PC-9 (cell line): Measurements from ENCODE around the gene RRM2. TPM values are rescaled to one million over a fixed set of nuclear protein-coding genes. Genes with fewer than 3 reads are reported as not detected.
"Not testable (repeated sequence)": the region's sequence is repeated elsewhere in the genome, so short reads cannot be mapped to it uniquely, and the experiment has no call there.

Experiments used
- BruUV-seq: library from RNA; stranded (reverse); fragments of 400-500 nt; replicated peaks from 2 replicates; lab custom pipeline; 2021; lab: Mats Ljungman, UMichigan
- CTCF ChIA-PET: fragments of 300-600 bp; sonication (Branson Sonifier 250); formaldehyde crosslinking; loops from one replicate; lab custom pipeline; 2022; ENCODE audit warnings: antibody characterized with exemption; lab: Charles Lee
- POLR2A ChIA-PET: fragments of 300-600 bp; sonication (Branson Sonifier 250); formaldehyde crosslinking; loops from one replicate; lab custom pipeline; 2022; ENCODE audit warnings: antibody characterized with exemption; ENCODE audit not compliant: unreplicated experiment; lab: Charles Lee
- DNase-seq, 2 experiments: peaks; one replicate each; pipeline versions ENCODE4 v3.0.0 to v3.0.0-alpha.2; 2015 to 2022; ENCODE audit warnings: mixed read lengths in 1 of 2
- H2AFZ ChIP-seq: fragments of 200-600 bp; sonication (generic); 2 replicates; pipeline ENCODE4 v1.8.1; 2017; ENCODE audit warnings: antibody characterized with exemption
- H3F3A ChIP-seq: fragments of 200-600 bp; sonication (generic); 2 replicates; pipeline ENCODE4 v1.8.1; 2017; ENCODE audit warnings: antibody characterized with exemption, mild to moderate bottlenecking, low read depth; ENCODE audit not compliant: insufficient read depth
- H3K27ac ChIP-seq: fragments of 200-600 bp; sonication (generic); 2 replicates; pipeline ENCODE4 v1.6.1; 2016; ENCODE audit warnings: mixed run types
- H3K27me3 ChIP-seq: fragments of 200-600 bp; sonication (generic); 2 replicates; pipeline ENCODE4 v1.6.1; 2016; ENCODE audit warnings: low read depth, mixed run types; ENCODE audit not compliant: insufficient read depth
- H3K36me3 ChIP-seq: fragments of 200-600 bp; sonication (generic); 2 replicates; pipeline ENCODE4 v1.6.1; 2016; ENCODE audit warnings: low read depth, mixed run types
- H3K4me1 ChIP-seq: fragments of 200-600 bp; sonication (generic); replicated peaks from 2 replicates; pipeline ENCODE4 v1.6.1; 2016; ENCODE audit warnings: mixed run types; ENCODE audit not compliant: insufficient read depth
- H3K4me2 ChIP-seq: fragments of 200-600 bp; sonication (generic); 2 replicates; pipeline ENCODE4 v1.6.1; 2017; ENCODE audit warnings: mixed run types
- H3K4me3 ChIP-seq: fragments of 200-600 bp; sonication (generic); 2 replicates; pipeline ENCODE4 v1.6.1; 2016; ENCODE audit warnings: mixed run types
- H3K79me2 ChIP-seq: fragments of 200-600 bp; sonication (generic); 2 replicates; pipeline ENCODE4 v1.6.1; 2017; ENCODE audit warnings: low read depth, mixed run types
- H3K9me2 ChIP-seq: fragments of 200-600 bp; sonication (generic); 2 replicates; pipeline ENCODE4 v1.8.1; 2017; ENCODE audit warnings: mild to moderate bottlenecking; ENCODE audit not compliant: insufficient read depth
- H3K9me3 ChIP-seq: fragments of 200-600 bp; sonication (generic); 2 replicates; pipeline ENCODE4 v1.8.1; 2016; ENCODE audit warnings: low read depth; ENCODE audit not compliant: insufficient read depth
- H4K20me1 ChIP-seq: fragments of 200-600 bp; sonication (generic); 2 replicates; pipeline ENCODE4 v1.8.1; 2017; ENCODE audit not compliant: insufficient read depth
- EZH2 ChIP-seq: fragments of 200-600 bp; sonication (generic); IDR thresholded peaks from 2 replicates; pipeline ENCODE4 v1.8.0; 2017; ENCODE audit warnings: antibody characterized with exemption, low read depth
- intact Hi-C: fragments of 100-400 bp; cut with micrococcal nuclease; formaldehyde crosslinking; loops from one replicate; pipeline ENCODE4 v1.10.0; 2022; ENCODE audit not compliant: unreplicated experiment
- total RNA-seq: library from RNA; stranded (reverse); gene quantifications from 2 replicates; pipeline ENCODE4 v1.2.3, GENCODE V29; 2021
- TF ChIP-seq, protein P1 (sequence below): fragments of 200-600 bp; sonication (generic); conservative IDR thresholded peaks from 2 replicates; pipeline ENCODE4 v1.6.1; 2017; ENCODE audit warnings: mixed run types, antibody characterized with exemption, mild to moderate bottlenecking, moderate library complexity

RRM2 gene
- total RNA-seq, 1 experiment from 2014 or later = 105 TPM

DNA sequence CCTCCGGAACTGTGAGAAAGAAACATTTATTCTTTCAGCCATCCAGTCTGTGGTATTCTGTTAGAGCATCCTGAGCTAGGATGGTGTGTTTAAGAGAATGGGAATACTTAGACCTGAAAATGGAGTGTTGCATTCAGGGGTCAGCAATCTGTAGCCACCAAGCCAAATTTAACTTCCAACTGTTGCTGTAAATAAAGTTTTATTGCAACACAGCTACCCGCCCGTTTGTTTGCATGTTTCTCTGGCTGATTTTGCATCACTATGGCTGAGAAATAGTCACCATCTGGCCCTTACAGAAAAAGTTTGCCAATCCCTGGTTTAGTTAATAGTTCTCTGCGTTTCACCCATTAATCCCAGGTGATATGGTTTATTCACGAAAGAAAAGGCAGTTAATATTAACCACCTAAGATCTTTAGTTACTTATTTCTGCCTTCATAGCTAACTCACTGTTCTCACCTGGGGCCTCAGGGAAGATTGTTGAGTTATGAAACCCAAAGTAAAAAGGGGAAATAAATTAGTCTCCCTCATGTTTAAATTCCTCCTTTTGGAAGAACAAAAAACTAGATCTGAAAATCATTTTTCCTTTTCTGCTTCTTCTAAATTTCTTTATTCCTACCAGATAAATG lies 32.9 kb upstream of the RRM2 start:
- Histone ChIP-seq H3K9me2 (no peaks in the 10 kb centered on the region), H2AFZ (no peak overlapping the region), H4K20me1 (no peaks in the 10 kb centered on the region), H3K36me3 (no peaks in the 10 kb centered on the region), H3K4me3 (no peak overlapping the region), H3K79me2 (no peaks in the 10 kb centered on the region), H3K9me3 (no peaks in the 10 kb centered on the region), H3K4me2 (no peak overlapping the region), H3K4me1 (no peaks in the 10 kb centered on the region), H3K27me3 (no peaks in the 10 kb centered on the region), H3K27ac (no peak overlapping the region), H3F3A (no peaks in the 10 kb centered on the region)
- no TSS peak for BruUV-seq
- DNase-seq = no peak
- CTCF ChIA-PET = no interaction called here
- TF ChIP-seq EZH2 = no peak
- TF ChIP-seq, protein P1, sequence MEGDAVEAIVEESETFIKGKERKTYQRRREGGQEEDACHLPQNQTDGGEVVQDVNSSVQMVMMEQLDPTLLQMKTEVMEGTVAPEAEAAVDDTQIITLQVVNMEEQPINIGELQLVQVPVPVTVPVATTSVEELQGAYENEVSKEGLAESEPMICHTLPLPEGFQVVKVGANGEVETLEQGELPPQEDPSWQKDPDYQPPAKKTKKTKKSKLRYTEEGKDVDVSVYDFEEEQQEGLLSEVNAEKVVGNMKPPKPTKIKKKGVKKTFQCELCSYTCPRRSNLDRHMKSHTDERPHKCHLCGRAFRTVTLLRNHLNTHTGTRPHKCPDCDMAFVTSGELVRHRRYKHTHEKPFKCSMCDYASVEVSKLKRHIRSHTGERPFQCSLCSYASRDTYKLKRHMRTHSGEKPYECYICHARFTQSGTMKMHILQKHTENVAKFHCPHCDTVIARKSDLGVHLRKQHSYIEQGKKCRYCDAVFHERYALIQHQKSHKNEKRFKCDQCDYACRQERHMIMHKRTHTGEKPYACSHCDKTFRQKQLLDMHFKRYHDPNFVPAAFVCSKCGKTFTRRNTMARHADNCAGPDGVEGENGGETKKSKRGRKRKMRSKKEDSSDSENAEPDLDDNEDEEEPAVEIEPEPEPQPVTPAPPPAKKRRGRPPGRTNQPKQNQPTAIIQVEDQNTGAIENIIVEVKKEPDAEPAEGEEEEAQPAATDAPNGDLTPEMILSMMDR = no peak
- POLR2A ChIA-PET = interaction anchor here (0.7 kb wide), 1 partner anchor 198 kb away, joined by 4 read pairs; no protein-coding TSS in a partner anchor
- intact Hi-C loops = no loop called here

DNA sequence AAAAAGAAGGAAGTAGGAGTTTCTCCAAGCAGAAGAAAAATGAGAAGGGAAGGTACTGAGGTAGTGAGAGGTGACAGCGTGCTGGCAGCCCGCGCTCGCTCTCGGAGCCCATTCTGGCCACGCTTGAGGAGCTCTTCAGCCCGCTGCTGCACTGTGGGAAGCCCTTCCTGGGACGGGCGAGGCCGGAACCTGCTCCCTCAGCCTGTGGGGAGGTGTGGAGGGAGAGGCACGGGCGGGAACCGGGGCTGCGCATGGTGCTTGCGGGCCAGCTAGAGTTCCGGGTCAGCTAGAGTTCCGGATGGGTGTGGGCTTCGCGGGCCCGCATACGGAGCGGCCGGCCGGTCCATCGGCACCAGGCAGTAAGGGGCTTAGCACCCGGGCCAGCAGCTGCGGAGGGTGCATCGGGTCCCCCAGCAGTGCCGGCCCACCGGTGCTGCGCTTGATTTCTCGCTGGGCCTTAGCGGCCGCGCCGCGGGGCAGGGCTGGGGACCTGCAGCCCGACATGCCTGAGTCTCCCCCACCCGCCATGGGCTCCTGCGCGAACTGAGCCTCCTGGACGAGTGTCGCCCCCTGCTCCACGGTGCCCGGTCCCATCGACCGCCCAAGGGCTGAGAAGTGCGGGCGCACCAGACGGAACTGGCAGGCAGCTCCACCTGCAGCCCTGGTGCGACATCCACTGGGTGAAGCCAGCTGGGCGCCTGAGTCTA lies 31.2 kb upstream of the RRM2 start:
- no peaks in the 10 kb centered on the region for H3K27me3 ChIP-seq
- H4K20me1 ChIP-seq = no peaks in the 10 kb centered on the region
- CTCF ChIA-PET = interaction anchor here (0.6 kb wide), 1 partner anchor 191 kb away, joined by 4 read pairs; no protein-coding TSS in a partner anchor
- TF ChIP-seq, protein P1 = no peak
- no peaks in the 10 kb centered on the region for H3K9me2 ChIP-seq
- H3K4me2 ChIP-seq = no peak overlapping the region
- H3F3A ChIP-seq = no peaks in the 10 kb centered on the region
- intact Hi-C loops = no loop called here
- no peak overlapping the region for H3K4me3 ChIP-seq
- H3K9me3 ChIP-seq = no peaks in the 10 kb centered on the region
- H3K27ac ChIP-seq = no peak overlapping the region
- no peak overlapping the region for H2AFZ ChIP-seq
- BruUV-seq = no TSS peak
- no peaks in the 10 kb centered on the region for H3K36me3 ChIP-seq
- H3K79me2 ChIP-seq = no peaks in the 10 kb centered on the region
- POLR2A ChIA-PET = no interaction called here
- DNase-seq = no peak
- H3K4me1 ChIP-seq = no peaks in the 10 kb centered on the region

DNA sequence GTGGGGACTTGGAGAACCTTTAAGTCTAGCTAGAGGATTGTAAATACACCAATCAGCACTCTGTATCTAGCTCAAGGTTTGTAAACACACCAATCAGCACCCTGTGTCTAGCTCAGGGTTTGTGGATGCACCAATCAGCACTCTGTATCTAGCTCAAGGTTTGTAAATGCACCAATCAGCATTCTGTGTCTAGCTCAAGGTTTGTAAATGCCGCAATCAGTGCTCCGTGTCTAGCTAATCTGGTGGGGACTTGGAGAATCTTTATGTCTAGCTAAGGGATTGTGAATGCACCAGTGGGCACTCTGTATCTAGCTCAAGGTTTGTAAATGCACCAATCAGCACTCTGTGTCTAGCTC lies 30.7 kb upstream of the RRM2 start:
- H3K79me2 ChIP-seq, H4K20me1 ChIP-seq, H3K27me3 ChIP-seq, intact Hi-C loops, H2AFZ ChIP-seq, H3K27ac ChIP-seq, H3K36me3 ChIP-seq, H3K9me3 ChIP-seq, BruUV-seq, H3K4me1 ChIP-seq, H3K4me3 ChIP-seq, CTCF ChIA-PET, H3K9me2 ChIP-seq, POLR2A ChIA-PET, DNase-seq, H3K4me2 ChIP-seq, H3F3A ChIP-seq: not testable (repeated sequence)
